NCI-H2107 (cell line): ENCODE measurements around the gene ANKRD62.

Source experiments
- DNase-seq: peaks from one replicate; lab custom pipeline; 2025; lab: John Stamatoyannopoulos, UW

The ANKRD62 gene

GRCh38 chr18:12093520-12094257 lies at the start of gene ANKRD62:
Gene ANKRD62, plus strand, starts transcription at chr18:12093843. Its CDS starts 175 bp downstream, at chr18:12094018.
- DNase-seq, result no peak

GRCh38 chr18:12044591-12044990 lies 49.1 kb upstream of the ANKRD62 start:
- no peak for DNase-seq

GRCh38 chr18:12046046-12046750 lies 47.4 kb upstream of the ANKRD62 start:
- no peak for DNase-seq

GRCh38 chr18:12046751-12047335 lies 46.8 kb upstream of the ANKRD62 start:
- no peak for DNase-seq

- DNase-seq, result no peak
These were observed 45.4 kb upstream of the ANKRD62 start for GRCh38 chr18:12048010-12048826.

GRCh38 chr18:12048827-12049175 lies 44.8 kb upstream of the ANKRD62 start:
- DNase-seq, result no peak

GRCh38 chr18:12049978-12050811 lies 43.4 kb upstream of the ANKRD62 start:
- DNase-seq, result no peak

GRCh38 chr18:12052866-12053265 lies 40.8 kb upstream of the ANKRD62 start:
- no peak for DNase-seq

GRCh38 chr18:12053289-12053688 lies 40.4 kb upstream of the ANKRD62 start:
- no peak for DNase-seq

GRCh38 chr18:12056034-12056883 lies 37.4 kb upstream of the ANKRD62 start:
- DNase-seq, result no peak

GRCh38 chr18:12056884-12057402 lies 36.7 kb upstream of the ANKRD62 start:
- no peak for DNase-seq

GRCh38 chr18:12057419-12058039 lies 36.1 kb upstream of the ANKRD62 start:
- DNase-seq, result no peak

GRCh38 chr18:12059334-12060181 lies 34.1 kb upstream of the ANKRD62 start:
- DNase-seq, result no peak

- DNase-seq, result no peak
These were observed 33.3 kb upstream of the ANKRD62 start for GRCh38 chr18:12060182-12060870.

- no peak for DNase-seq
These were observed 32.0 kb upstream of the ANKRD62 start for GRCh38 chr18:12061685-12062084.

GRCh38 chr18:12062974-12063373 lies 30.7 kb upstream of the ANKRD62 start:
- DNase-seq, result no peak

- no peak for DNase-seq
These were observed 29.4 kb upstream of the ANKRD62 start for GRCh38 chr18:12064086-12064763.

- no peak for DNase-seq
These were observed 28.2 kb upstream of the ANKRD62 start for GRCh38 chr18:12065397-12065796.
